ENCODE measurements around the gene ITGA11.

ITGA11 gene

GRCh38 chr15:68444336-68444735 lies 12.4 kb upstream of the ITGA11 start:
- DNase-seq: no peak

GRCh38 chr15:68442903-68443302 lies 10.9 kb upstream of the ITGA11 start:
- DNase-seq: no peak

GRCh38 chr15:68442041-68442440 lies 10.1 kb upstream of the ITGA11 start:
- no peak for DNase-seq

- DNase-seq: no peak
Measured at GRCh38 chr15:68441045-68441743, 9.2 kb upstream of the ITGA11 start.

- DNase-seq: no peak
Measured at GRCh38 chr15:68440136-68440535, 8.2 kb upstream of the ITGA11 start.

- no peak for DNase-seq
Measured at GRCh38 chr15:68439506-68439905, 7.5 kb upstream of the ITGA11 start.

- no peak for DNase-seq
Measured at GRCh38 chr15:68436680-68437079, 4.7 kb upstream of the ITGA11 start.

- no peak for DNase-seq
Measured at GRCh38 chr15:68435966-68436365, 4.0 kb upstream of the ITGA11 start.

GRCh38 chr15:68434021-68434420 lies 2.1 kb upstream of the ITGA11 start:
- no peak for DNase-seq

- DNase-seq: no peak
Measured at GRCh38 chr15:68433551-68433950, 1.6 kb upstream of the ITGA11 start.

- no peak for DNase-seq
Measured at GRCh38 chr15:68432441-68433064, 590 bp upstream of the ITGA11 start.

- no peak for DNase-seq
Measured at GRCh38 chr15:68431037-68431791, 749 bp downstream of the ITGA11 start.

GRCh38 chr15:68430471-68431036 lies 1.4 kb downstream of the ITGA11 start:
- DNase-seq: no peak

GRCh38 chr15:68429691-68430470 lies 2.1 kb downstream of the ITGA11 start:
- no peak for DNase-seq

GRCh38 chr15:68428431-68428940 lies 3.5 kb downstream of the ITGA11 start:
- no peak for DNase-seq

GRCh38 chr15:68427963-68428362 lies 4.0 kb downstream of the ITGA11 start:
- DNase-seq: no peak

- DNase-seq: no peak
Measured at GRCh38 chr15:68427366-68427765, 4.6 kb downstream of the ITGA11 start.

GRCh38 chr15:68426116-68426515 lies 5.8 kb downstream of the ITGA11 start:
- no peak for DNase-seq

GRCh38 chr15:68425428-68426060 lies 6.4 kb downstream of the ITGA11 start:
- no peak for DNase-seq

- no peak for DNase-seq
Measured at GRCh38 chr15:68424754-68425390, 7.1 kb downstream of the ITGA11 start.
